Small intestine (tissue), 7 donors: ENCODE data around the gene NEURL2. TPM values are rescaled to one million over a fixed set of nuclear protein-coding genes. Genes with fewer than 3 reads are reported as not detected.

Experiments
- DNase-seq, 2 donors: peaks; one replicate each; pipeline versions ENCODE4 v3.0.0 to v3.0.0-alpha.2; 2013
- FAIRE-seq: peaks from 2 replicates; lab custom pipeline; 2012; peaks lifted over from hg19 to GRCh38; lab: Jason Lieb, UNC
- H3K27ac ChIP-seq, 3 donors: one replicate each; pipeline ENCODE4 v1.5.1; 2013; ENCODE audit warnings: low read length in 2 of 3, mild to moderate bottlenecking in 2 of 3, control low read depth in 1 of 3, inconsistent platforms in 1 of 3, low read depth in 1 of 3, moderate library complexity in 1 of 3
- H3K27me3 ChIP-seq, 3 donors: one replicate each; pipeline ENCODE4 v1.6.1; 2013; ENCODE audit warnings: low read length in 3 of 3, inconsistent platforms in 1 of 3; ENCODE audit not compliant: control insufficient read depth in 3 of 3, insufficient read depth in 3 of 3
- H3K36me3 ChIP-seq, 3 donors: one replicate each; pipeline ENCODE4 v1.6.1; 2013; ENCODE audit warnings: low read length in 3 of 3, inconsistent platforms in 1 of 3, low read depth in 1 of 3, mild to moderate bottlenecking in 1 of 3, moderate library complexity in 1 of 3; ENCODE audit not compliant: control insufficient read depth in 3 of 3, insufficient read depth in 2 of 3
- H3K4me1 ChIP-seq, 3 donors: one replicate each; pipeline ENCODE4 v1.6.1; 2013; ENCODE audit warnings: low read length in 2 of 3, inconsistent platforms in 1 of 3, low read depth in 1 of 3, mild to moderate bottlenecking in 1 of 3, moderate library complexity in 1 of 3; ENCODE audit not compliant: control insufficient read depth in 3 of 3, insufficient read depth in 2 of 3
- H3K4me3 ChIP-seq, 3 donors: one replicate each; pipeline ENCODE4 v1.5.1; 2013; ENCODE audit warnings: low read length in 3 of 3, control low read depth in 1 of 3, inconsistent platforms in 1 of 3, low read depth in 1 of 3, mild to moderate bottlenecking in 1 of 3, moderate library complexity in 1 of 3
- H3K9me3 ChIP-seq, 2 donors: one replicate each; pipeline ENCODE4 v1.6.1; 2013; ENCODE audit warnings: low read depth in 1 of 2, low read length in 1 of 2; ENCODE audit not compliant: control insufficient read depth in 2 of 2, insufficient read depth in 1 of 2
- WGBS, 3 donors: extraction: QIAGEN DNeasy Blood & Tissue Kit; methylation state at CpG; one replicate each; pipeline ENCODE4 v1.1.7; 2013; 5-methylcytosine and 5-hydroxymethylcytosine counted together
- polyA plus RNA-seq, 4 donors: library from polyadenylated mRNA; stranded (reverse) in 3 of 4; unstranded in 1 of 4; fragments of 200-250 nt in 3 of 4; fragments of 120-200 nt in 1 of 4; gene quantifications; one replicate each; pipeline versions ENCODE4 v1.2.1 to v1.2.3, GENCODE V29; 2013
- donor health status: healthy with polysubstance abuse.
- donor health status: control.
- donor health status: control.
- donor health status: Bipolar disorder and iron deficiency.
- donor health status: healthy.

The NEURL2 gene
- polyA plus RNA-seq, 4 donors = 2.9 to 20.2 (median 4.0) TPM

GRCh38 chr20:45863543-45864470 lies 27.2 kb downstream of the NEURL2 start:
- peak overlapping the region in 1 of 3 donors; percentile 6 for H3K27ac ChIP-seq
- peaks cover 0 to 28% (median 0%) of the 10 kb centered on the region in 3 donors for H3K4me1 ChIP-seq
- no peaks in the 10 kb centered on the region for H3K9me3 ChIP-seq
- FAIRE-seq = no peak
- WGBS, 3 donors = 70 to 86% (median 82%) methylated on average over 7 of the region's 7 CpGs
- H3K36me3 ChIP-seq = peaks cover 0 to 10% (median 0%) of the 10 kb centered on the region in 3 donors
- no peak overlapping the region for H3K4me3 ChIP-seq
- peak; percentile 59 to 70 for DNase-seq
- no peaks in the 10 kb centered on the region for H3K27me3 ChIP-seq

- Histone ChIP-seq H3K27me3 (no peaks in the 10 kb centered on the region), H3K4me1 (peaks cover 0 to 17% (median 0%) of the 10 kb centered on the region in 3 donors), H3K27ac (no peak overlapping the region), H3K9me3 (no peaks in the 10 kb centered on the region), H3K36me3 (peaks cover 0 to 8% (median 0%) of the 10 kb centered on the region in 3 donors), H3K4me3 (no peak overlapping the region)
- DNase-seq (peak; percentile 18 to 78), FAIRE-seq (no peak)
- 74 to 88% (median 84%) methylated on average over 7 of the region's 7 CpGs for WGBS, 3 donors
These were observed 29.6 kb downstream of the NEURL2 start for GRCh38 chr20:45861221-45862075.

GRCh38 chr20:45860560-45861220 lies 30.3 kb downstream of the NEURL2 start:
- Histone ChIP-seq H3K4me1 (peaks cover 2 to 23% (median 6%) of the 10 kb centered on the region in 3 donors), H3K4me3 (no peak overlapping the region), H3K9me3 (no peaks in the 10 kb centered on the region), H3K36me3 (peaks cover 0 to 10% (median 0%) of the 10 kb centered on the region in 3 donors), H3K27me3 (no peaks in the 10 kb centered on the region), H3K27ac (no peak overlapping the region)
- DNase-seq (peak in 1 of 2 donors; percentile 20), FAIRE-seq (no peak)
- WGBS, 3 donors = 56 to 70% (median 64%) methylated on average over 7 of the region's 7 CpGs

- FAIRE-seq = no peak
- 79 to 94% (median 94%) methylated on average over 5 of the region's 5 CpGs for WGBS, 3 donors
These were observed 31.1 kb downstream of the NEURL2 start for GRCh38 chr20:45859916-45860315.

GRCh38 chr20:45857882-45858216 lies 33.2 kb downstream of the NEURL2 start:
- peak overlapping the region; percentile 87 to 90 (median 90) for H3K4me3 ChIP-seq
- H3K27me3 ChIP-seq = no peaks in the 10 kb centered on the region
- peak overlapping the region; percentile 66 to 94 (median 82) for H3K27ac ChIP-seq
- 6 to 11% (median 11%) methylated on average over 13 of the region's 13 CpGs for WGBS, 3 donors
- peaks cover 0 to 25% (median 0%) of the 10 kb centered on the region in 3 donors for H3K36me3 ChIP-seq
- no peaks in the 10 kb centered on the region for H3K9me3 ChIP-seq
- FAIRE-seq (no peak), DNase-seq (no peak)
- H3K4me1 ChIP-seq = peaks cover 6 to 24% (median 7%) of the 10 kb centered on the region in 3 donors

More at GRCh38 chr20:45859916-45860315, 31.1 kb downstream of the NEURL2 start:
- Histone ChIP-seq H3K36me3 (peaks cover 0 to 13% (median 0%) of the 10 kb centered on the region in 3 donors), H3K4me3 (no peak overlapping the region), H3K27me3 (no peaks in the 10 kb centered on the region), H3K27ac (no peak overlapping the region), H3K9me3 (no peaks in the 10 kb centered on the region), H3K4me1 (peaks cover 6 to 27% (median 7%) of the 10 kb centered on the region in 3 donors)
- DNase-seq = no peak

GRCh38 chr20:45857114-45857881 lies 33.7 kb downstream of the NEURL2 start, which contains the start of the genes ACOT8 and ZSWIM3:
Gene ACOT8, minus strand, starts transcription at chr20:45857392. Its CDS starts 77 bp downstream, at chr20:45857315.
Gene ZSWIM3, plus strand, starts transcription at chr20:45857614. Its CDS starts 212 bp downstream, at chr20:45857826.
- Histone ChIP-seq H3K36me3 (peaks cover 0 to 24% (median 0%) of the 10 kb centered on the region in 3 donors), H3K27me3 (no peaks in the 10 kb centered on the region), H3K9me3 (no peaks in the 10 kb centered on the region), H3K27ac (peak within 1 kb of the TSS; percentile 66 to 94 (median 82)), H3K4me1 (peaks cover 6 to 24% (median 7%) of the 10 kb centered on the region in 3 donors), H3K4me3 (peak within 1 kb of the TSS; percentile 87 to 90 (median 90))
- 0% methylated on average over 34 to 36 of the region's 36 CpGs for WGBS, 3 donors
- no peak for FAIRE-seq
- DNase-seq = peak; percentile 100

GRCh38 chr20:45853484-45853883 lies 37.5 kb downstream of the NEURL2 start:
- Histone ChIP-seq H3K36me3 (peaks cover 2 to 44% (median 3%) of the 10 kb centered on the region in 3 donors), H3K4me1 (peaks cover 6 to 22% (median 7%) of the 10 kb centered on the region in 3 donors), H3K27me3 (no peaks in the 10 kb centered on the region), H3K27ac (no peak overlapping the region), H3K9me3 (no peaks in the 10 kb centered on the region), H3K4me3 (no peak overlapping the region)
- WGBS, 3 donors = 64 to 83% (median 70%) methylated on average over 2 of the region's 2 CpGs
- DNase-seq (no peak), FAIRE-seq (no peak)
